Islet precursor cell (in vitro differentiated cells): ENCODE results near the gene ELAVL1.
A peak's percentile ranks its signal among the peaks of the same experiment; 100 is the strongest.

Experiments
- DNase-seq: peaks from one replicate; pipeline ENCODE4 v3.0.0-alpha.2; 2018

The ELAVL1 gene

GRCh38 chr19:7983995-7984837 is 21.2 kb downstream of the ELAVL1 start:
- DNase-seq: no peak

- DNase-seq: no peak
These were observed 22.0 kb downstream of the ELAVL1 start for GRCh38 chr19:7983286-7983950.

GRCh38 chr19:7982651-7983099 is 22.8 kb downstream of the ELAVL1 start:
- DNase-seq: no peak

- no peak for DNase-seq
These were observed 23.3 kb downstream of the ELAVL1 start for GRCh38 chr19:7982103-7982502.

GRCh38 chr19:7981661-7982060 is 23.8 kb downstream of the ELAVL1 start:
- no peak for DNase-seq

GRCh38 chr19:7981199-7981598 is 24.2 kb downstream of the ELAVL1 start:
- DNase-seq: no peak

- no peak for DNase-seq
These were observed 24.8 kb downstream of the ELAVL1 start for GRCh38 chr19:7980635-7981121.

- DNase-seq: no peak
These were observed 25.3 kb downstream of the ELAVL1 start for GRCh38 chr19:7980168-7980567.

- no peak for DNase-seq
These were observed 25.9 kb downstream of the ELAVL1 start for GRCh38 chr19:7979559-7979958.

GRCh38 chr19:7979011-7979410 is 26.4 kb downstream of the ELAVL1 start:
- no peak for DNase-seq

GRCh38 chr19:7978179-7978825 is 27.1 kb downstream of the ELAVL1 start:
- no peak for DNase-seq

GRCh38 chr19:7977723-7978040 is 27.8 kb downstream of the ELAVL1 start:
- DNase-seq: no peak

- no peak for DNase-seq
These were observed 28.3 kb downstream of the ELAVL1 start for GRCh38 chr19:7977021-7977722.

GRCh38 chr19:7976461-7976860 is 29.0 kb downstream of the ELAVL1 start:
- DNase-seq: no peak

- no peak for DNase-seq
These were observed 30.4 kb downstream of the ELAVL1 start for GRCh38 chr19:7975037-7975436.

- DNase-seq: no peak
These were observed 31.6 kb downstream of the ELAVL1 start for GRCh38 chr19:7973883-7974282.

GRCh38 chr19:7971553-7972520 is 33.6 kb downstream of the ELAVL1 start:
- DNase-seq: no peak

- DNase-seq: peak; percentile 82
These were observed 34.6 kb downstream of the ELAVL1 start for GRCh38 chr19:7970716-7971448.

GRCh38 chr19:7969555-7969939 is 35.9 kb downstream of the ELAVL1 start:
- no peak for DNase-seq

GRCh38 chr19:7968796-7969554 is 36.5 kb downstream of the ELAVL1 start:
- no peak for DNase-seq
